Measurements from ENCODE around the gene CELA1. TPM values are rescaled to one million over a fixed set of nuclear protein-coding genes. Genes with fewer than 3 reads are reported as not detected.

CELA1 gene
- total and polyA plus RNA-seq, 10 of the 15 experiments (the other 5 are each of a cell fraction or from before 2014, with no cell fraction given): not detected

DNA sequence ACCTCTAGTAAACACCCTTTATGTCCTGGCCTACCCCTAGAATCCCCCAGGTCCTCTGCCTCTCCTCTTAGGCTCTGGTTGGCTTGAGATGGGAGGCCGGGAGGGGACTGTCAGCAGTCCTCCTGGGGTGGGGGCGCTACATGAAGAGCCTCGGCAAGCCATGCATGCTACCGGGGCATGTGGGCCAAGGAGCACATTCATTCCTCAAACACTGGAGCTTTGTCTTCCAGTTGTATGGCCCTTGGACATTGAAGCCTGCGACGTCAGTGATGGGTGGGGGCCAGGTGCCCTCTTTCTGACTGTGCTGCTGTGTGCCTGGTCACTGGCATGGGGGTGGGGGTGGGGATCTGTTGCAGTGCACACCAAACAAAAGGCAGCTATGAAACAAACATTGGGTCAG, 15.8 kb upstream of the CELA1 start (continued):
- TF ChIP-seq SPI1 (IDR thresholded peaks at IDR 0.05; ENCODE audit: borderline replicate concordance, insufficient read depth, low read depth, low read length): no peak

DNA sequence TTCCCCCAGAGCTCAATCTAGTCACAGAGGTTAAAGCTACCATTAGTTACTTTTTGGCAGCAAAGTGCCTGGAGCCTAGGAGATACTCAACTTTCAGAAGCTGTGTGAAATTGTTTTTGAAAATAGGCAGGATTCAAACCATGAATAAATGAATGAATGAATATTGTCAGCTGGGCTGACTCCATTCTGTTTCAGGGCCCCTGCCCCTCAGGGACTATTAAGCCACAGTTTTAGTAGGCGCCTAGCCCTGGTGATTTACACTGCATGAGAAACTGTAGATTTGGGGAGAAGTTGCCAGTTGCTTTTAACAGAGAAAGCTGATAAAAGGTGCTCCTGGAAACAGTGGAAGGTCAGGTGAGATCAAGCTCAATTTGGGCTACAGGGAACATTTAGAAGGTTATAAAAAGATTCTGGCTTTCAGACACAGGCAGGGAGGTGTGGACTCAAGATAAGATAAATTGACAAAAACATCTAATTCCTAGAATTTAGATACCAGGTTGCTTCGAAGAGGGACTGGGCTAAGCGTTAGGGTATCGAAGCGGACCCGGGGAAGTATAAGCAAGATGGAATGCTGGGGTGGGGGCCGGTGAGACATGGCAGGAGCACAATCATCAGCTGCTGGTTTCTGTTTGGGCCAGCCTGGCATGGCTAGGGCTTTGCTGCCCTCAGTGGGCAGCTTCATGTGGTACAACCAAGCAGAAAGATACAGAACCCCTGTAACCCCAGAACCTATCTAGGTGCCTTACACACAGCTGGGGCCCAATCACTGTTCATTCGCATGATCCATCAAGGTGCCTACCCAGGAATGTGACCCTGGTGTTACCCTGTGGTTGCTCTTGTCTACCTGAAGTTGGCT, 14.9 kb upstream of the CELA1 start:
- in situ Hi-C loops (cut with MboI) (no loop called here), intact Hi-C loops (cut with micrococcal nuclease; ENCODE audit: unreplicated experiment) (no loop called here)
- no peak overlapping the region for H3K9ac ChIP-seq (ENCODE audit: control insufficient read depth, insufficient read depth, low read length)
- DNase-seq (ENCODE audit: low read depth, low spot score): no peak
- POLR2A ChIA-PET: interaction anchor here (0.5 to 0.7 kb wide), 3 partner anchors 12 to 50 kb away, joined by 3 to 4 read pairs (median 4); no protein-coding TSS in a partner anchor
- no peaks in the 10 kb centered on the region for H4K20me1 ChIP-seq (ENCODE audit: control insufficient read depth, insufficient read depth)
- FAIRE-seq: no peak
- no peaks in the 10 kb centered on the region for H3K27me3 ChIP-seq (replicated peaks in 1 of 2; ENCODE audit: control insufficient read depth in 2 of 2, insufficient read depth in 2 of 2, low read length in 1 of 2)
- SMC1A ChIA-PET (ENCODE audit: uncharacterized antibody, unreplicated experiment): interaction anchor here (1.2 to 1.3 kb wide), 2 partner anchors 11 to 22 kb away, joined by 3 to 4 read pairs; no protein-coding TSS in a partner anchor
- H2AFZ ChIP-seq (ENCODE audit: control insufficient read depth, low read depth, low read length): no peak overlapping the region
- peaks cover 21% of the 10 kb centered on the region for H3K4me1 ChIP-seq (ENCODE audit: control insufficient read depth, insufficient read depth, low read length)
- H3K9me3 ChIP-seq (replicated peaks; ENCODE audit: control insufficient read depth, insufficient read depth, low read length): peaks cover 2% of the 10 kb centered on the region; the same call in 2 of the 3 replicates
- RAD21 ChIA-PET (ENCODE audit: unreplicated experiment): interaction anchor here (1.2 kb wide), 1 partner anchor 11 kb away, joined by 4 read pairs; no protein-coding TSS in a partner anchor
- H3K4me3 ChIP-seq: no peak overlapping the region
- over 99% methylated on average over 8 of the region's 8 CpGs for WGBS (ENCODE audit: insufficient coverage, insufficient replicate concordance, low lambda C conversion rate, missing lambda C conversion rate)
- BruUV-seq (replicated peaks): no TSS peak
- TF ChIP-seq ESRRA (IDR thresholded peaks at IDR 0.05; ENCODE audit: low read length): no peak
- peaks cover 0 to 10% of the 10 kb centered on the region in 2 experiments for H3K36me3 ChIP-seq (ENCODE audit: control insufficient read depth in 2 of 2, insufficient read depth in 2 of 2, low read length in 1 of 2)
- no peaks in the 10 kb centered on the region for H3K79me2 ChIP-seq (ENCODE audit: control insufficient read depth, insufficient read depth, low read length)
- no peak for ATAC-seq
- H3K27ac ChIP-seq (ENCODE audit: control insufficient read depth, insufficient read depth): no peak overlapping the region
- H3K4me2 ChIP-seq (ENCODE audit: control insufficient read depth, insufficient read depth): no peak overlapping the region
- CTCF ChIA-PET: interaction anchor here (0.7 to 3.7 kb wide), 3 partner anchors 9 to 20 kb away, joined by 3 to 18 read pairs (median 3); no protein-coding TSS in a partner anchor

DNA sequence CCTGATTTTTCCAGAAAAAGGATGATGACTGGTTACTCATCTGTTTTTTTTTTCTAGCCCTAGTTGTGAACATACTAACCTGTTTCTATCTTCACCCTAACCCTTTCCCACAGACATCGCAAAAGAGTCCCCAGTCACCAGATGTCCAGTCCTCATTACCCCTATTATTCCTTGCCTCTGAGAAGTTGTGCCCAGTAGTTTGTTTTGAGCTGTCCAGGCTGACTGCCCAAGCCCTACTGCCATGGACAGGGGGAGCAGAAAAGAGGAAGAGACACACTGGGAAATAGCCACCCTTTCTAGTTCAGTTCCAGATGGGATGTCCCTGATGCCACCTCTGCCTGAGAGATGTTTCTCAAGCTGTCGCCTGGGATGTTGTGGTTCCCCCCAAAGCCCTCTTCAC, 13.8 kb upstream of the CELA1 start:
- no TSS peak for BruUV-seq (replicated peaks)
- H3K4me3 ChIP-seq: no peak overlapping the region
- no peak overlapping the region for H3K9ac ChIP-seq (ENCODE audit: control insufficient read depth, insufficient read depth, low read length)
- no peak overlapping the region for H3K4me2 ChIP-seq (ENCODE audit: control insufficient read depth, insufficient read depth)
- intact Hi-C loops (cut with micrococcal nuclease; ENCODE audit: unreplicated experiment): no loop called here
- no peaks in the 10 kb centered on the region for H3K27me3 ChIP-seq (replicated peaks in 1 of 2; ENCODE audit: control insufficient read depth in 2 of 2, insufficient read depth in 2 of 2, low read length in 1 of 2)
- no peaks in the 10 kb centered on the region for H3K79me2 ChIP-seq (ENCODE audit: control insufficient read depth, insufficient read depth, low read length)
- no peak overlapping the region for H3K27ac ChIP-seq (ENCODE audit: control insufficient read depth, insufficient read depth)
- ChIA-PET POLR2A (no interaction called here), SMC1A (ENCODE audit: uncharacterized antibody, unreplicated experiment) (interaction anchor here (1.3 kb wide), 1 partner anchor 23 kb away, joined by 3 read pairs; no protein-coding TSS in a partner anchor), CTCF (interaction anchor here (1.6 to 3.7 kb wide), 2 partner anchors 11 to 18 kb away, joined by 4 to 18 read pairs; no protein-coding TSS in a partner anchor), RAD21 (ENCODE audit: unreplicated experiment) (no interaction called here)
- H4K20me1 ChIP-seq (ENCODE audit: control insufficient read depth, insufficient read depth): no peaks in the 10 kb centered on the region
- H3K9me3 ChIP-seq (replicated peaks; ENCODE audit: control insufficient read depth, insufficient read depth, low read length): peaks cover 2% of the 10 kb centered on the region; the same call in 2 of the 3 replicates
- no peak for DNase-seq (ENCODE audit: low read depth, low spot score)
- no peak for ATAC-seq
- no peak for FAIRE-seq
- H2AFZ ChIP-seq (ENCODE audit: control insufficient read depth, low read depth, low read length): no peak overlapping the region
- in situ Hi-C loops (cut with MboI): no loop called here
- peaks cover 0 to 10% of the 10 kb centered on the region in 2 experiments for H3K36me3 ChIP-seq (ENCODE audit: control insufficient read depth in 2 of 2, insufficient read depth in 2 of 2, low read length in 1 of 2)
- 100% methylated on average over 2 of the region's 2 CpGs for WGBS (ENCODE audit: insufficient coverage, insufficient replicate concordance, low lambda C conversion rate, missing lambda C conversion rate)
- peaks cover 21% of the 10 kb centered on the region for H3K4me1 ChIP-seq (ENCODE audit: control insufficient read depth, insufficient read depth, low read length)
- TF ChIP-seq EGR1 (IDR thresholded peaks at IDR 0.05; ENCODE audit: borderline replicate concordance in 1 of 2, low read depth in 2 of 2, low read length in 2 of 2) (no peak), CREM (IDR thresholded peaks at IDR 0.05; ENCODE audit: low read depth) (no peak), KAT2A (conservative IDR thresholded peaks at IDR 0.05; ENCODE audit: control insufficient read depth, low read depth, low read length) (no peak), ZSCAN29 (IDR thresholded peaks at IDR 0.05) (no peak), STAT1 (conservative IDR thresholded peaks at IDR 0.05) (no peak), TCF12 (IDR thresholded peaks at IDR 0.05; ENCODE audit: low read depth, low read length) (no peak)
- TF ChIP-seq, protein P1, sequence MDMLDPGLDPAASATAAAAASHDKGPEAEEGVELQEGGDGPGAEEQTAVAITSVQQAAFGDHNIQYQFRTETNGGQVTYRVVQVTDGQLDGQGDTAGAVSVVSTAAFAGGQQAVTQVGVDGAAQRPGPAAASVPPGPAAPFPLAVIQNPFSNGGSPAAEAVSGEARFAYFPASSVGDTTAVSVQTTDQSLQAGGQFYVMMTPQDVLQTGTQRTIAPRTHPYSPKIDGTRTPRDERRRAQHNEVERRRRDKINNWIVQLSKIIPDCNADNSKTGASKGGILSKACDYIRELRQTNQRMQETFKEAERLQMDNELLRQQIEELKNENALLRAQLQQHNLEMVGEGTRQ (IDR thresholded peaks at IDR 0.05; ENCODE audit: borderline replicate concordance, low read depth, low read length): no peak
- TF ChIP-seq, protein P2, sequence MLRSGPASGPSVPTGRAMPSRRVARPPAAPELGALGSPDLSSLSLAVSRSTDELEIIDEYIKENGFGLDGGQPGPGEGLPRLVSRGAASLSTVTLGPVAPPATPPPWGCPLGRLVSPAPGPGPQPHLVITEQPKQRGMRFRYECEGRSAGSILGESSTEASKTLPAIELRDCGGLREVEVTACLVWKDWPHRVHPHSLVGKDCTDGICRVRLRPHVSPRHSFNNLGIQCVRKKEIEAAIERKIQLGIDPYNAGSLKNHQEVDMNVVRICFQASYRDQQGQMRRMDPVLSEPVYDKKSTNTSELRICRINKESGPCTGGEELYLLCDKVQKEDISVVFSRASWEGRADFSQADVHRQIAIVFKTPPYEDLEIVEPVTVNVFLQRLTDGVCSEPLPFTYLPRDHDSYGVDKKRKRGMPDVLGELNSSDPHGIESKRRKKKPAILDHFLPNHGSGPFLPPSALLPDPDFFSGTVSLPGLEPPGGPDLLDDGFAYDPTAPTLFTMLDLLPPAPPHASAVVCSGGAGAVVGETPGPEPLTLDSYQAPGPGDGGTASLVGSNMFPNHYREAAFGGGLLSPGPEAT (IDR thresholded peaks at IDR 0.05; ENCODE audit: low read depth): no peak
- TF ChIP-seq, protein P3, sequence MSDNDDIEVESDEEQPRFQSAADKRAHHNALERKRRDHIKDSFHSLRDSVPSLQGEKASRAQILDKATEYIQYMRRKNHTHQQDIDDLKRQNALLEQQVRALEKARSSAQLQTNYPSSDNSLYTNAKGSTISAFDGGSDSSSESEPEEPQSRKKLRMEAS (IDR thresholded peaks at IDR 0.05; ENCODE audit: low read depth, low read length): no peak
